Endothelial cell (in vitro differentiated cells): ENCODE results near the gene CAPZB. TPM values are rescaled to one million over a fixed set of nuclear protein-coding genes. Genes with fewer than 3 reads are reported as not detected.
A peak's percentile ranks its signal among the peaks of the same experiment; 100 is the strongest.

Experiments
- DNase-seq: peaks from one replicate; pipeline ENCODE4 v3.0.0; 2021; ENCODE audit warnings: low spot score
- H3K27ac Mint-ChIP-seq: one replicate; pipeline ENCODE4 v1.8.0; 2021; ENCODE audit warnings: mixed read lengths, inconsistent platforms; ENCODE audit not compliant: unreplicated experiment
- H3K27me3 Mint-ChIP-seq: one replicate; pipeline ENCODE4 v1.8.0; 2021; ENCODE audit warnings: mild to moderate bottlenecking, moderate library complexity, mixed read lengths, inconsistent platforms; ENCODE audit not compliant: unreplicated experiment
- H3K36me3 Mint-ChIP-seq: one replicate; pipeline ENCODE4 v1.8.0; 2021; ENCODE audit warnings: mild to moderate bottlenecking, low read depth, mixed read lengths, inconsistent platforms; ENCODE audit not compliant: unreplicated experiment
- H3K4me1 Mint-ChIP-seq: one replicate; pipeline ENCODE4 v1.8.0; 2021; ENCODE audit warnings: mild to moderate bottlenecking, mixed read lengths, inconsistent platforms; ENCODE audit not compliant: unreplicated experiment
- H3K4me3 Mint-ChIP-seq: one replicate; pipeline ENCODE4 v1.8.0; 2021; ENCODE audit warnings: mild to moderate bottlenecking, mixed read lengths, inconsistent platforms; ENCODE audit not compliant: unreplicated experiment
- H3K9me3 Mint-ChIP-seq: one replicate; pipeline ENCODE4 v1.8.0; 2021; ENCODE audit warnings: mixed read lengths, inconsistent platforms; ENCODE audit not compliant: unreplicated experiment
- CTCF ChIP-seq: fragments of 200-600 bp; sonication (generic); IDR thresholded peaks from one replicate; pipeline ENCODE4 v1.5.0; 2021; ENCODE audit warnings: antibody characterized with exemption; ENCODE audit not compliant: unreplicated experiment
- total RNA-seq: library from RNA; stranded (reverse); fragmentation: NEBNext Ultra II Directional; extraction: Animal tissue kit (Norgen Biotek cat#: 25700); gene quantifications from one replicate; pipeline ENCODE4 v1.2.1, GENCODE V29; 2021; ENCODE audit not compliant: unreplicated experiment

Gene CAPZB
- total RNA-seq, 1 donor from 2014 or later, result 414 TPM

DNA sequence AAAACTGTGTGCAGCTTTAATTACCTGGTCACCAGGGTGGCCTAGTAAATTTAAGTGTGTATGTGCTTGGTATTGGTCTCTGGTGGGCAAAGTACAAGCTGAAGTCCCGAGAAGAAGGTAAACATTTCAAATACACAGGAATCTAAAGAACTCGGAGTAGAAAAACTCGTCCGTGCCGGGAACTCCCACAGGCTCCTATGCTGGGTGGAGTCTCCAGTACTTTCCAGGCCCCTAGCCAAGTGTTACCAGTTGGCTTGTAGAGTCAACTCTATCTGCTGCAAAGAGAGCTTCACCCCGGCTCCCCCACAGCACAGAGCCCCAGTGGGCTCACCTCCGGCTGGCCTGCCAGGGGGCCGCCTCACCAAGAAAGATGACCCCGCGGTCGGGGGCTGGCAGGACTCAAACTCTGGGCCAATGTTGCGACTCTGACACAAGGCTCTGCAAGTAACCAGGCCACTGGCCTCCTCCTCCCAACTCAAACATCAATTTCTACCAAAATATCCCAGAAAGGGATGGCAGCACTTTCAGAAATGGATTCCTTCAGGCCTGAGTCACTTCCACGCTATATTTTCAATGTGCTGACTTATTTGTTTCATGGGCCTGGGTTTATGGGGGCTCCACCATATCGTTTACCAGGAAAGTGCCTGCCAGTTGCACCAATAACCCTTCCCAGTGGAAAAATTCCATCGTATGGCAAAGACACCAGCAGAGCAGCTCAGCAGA is 99.3 kb downstream of the CAPZB start:
- H3K27me3 Mint-ChIP-seq, result no peaks in the 10 kb centered on the region
- no peak overlapping the region for H3K27ac Mint-ChIP-seq
- peaks cover 14% of the 10 kb centered on the region for H3K4me1 Mint-ChIP-seq
- no peak for TF ChIP-seq CTCF
- no peaks in the 10 kb centered on the region for H3K9me3 Mint-ChIP-seq
- H3K36me3 Mint-ChIP-seq, result peaks cover 20% of the 10 kb centered on the region
- H3K4me3 Mint-ChIP-seq, result no peak overlapping the region
- no peak for DNase-seq

- Mint-ChIP-seq H3K27ac (no peak overlapping the region), H3K27me3 (no peaks in the 10 kb centered on the region), H3K9me3 (no peaks in the 10 kb centered on the region)
Observed at GRCh38 chr1:19385221-19385620, 100.1 kb downstream of the CAPZB start.

DNA sequence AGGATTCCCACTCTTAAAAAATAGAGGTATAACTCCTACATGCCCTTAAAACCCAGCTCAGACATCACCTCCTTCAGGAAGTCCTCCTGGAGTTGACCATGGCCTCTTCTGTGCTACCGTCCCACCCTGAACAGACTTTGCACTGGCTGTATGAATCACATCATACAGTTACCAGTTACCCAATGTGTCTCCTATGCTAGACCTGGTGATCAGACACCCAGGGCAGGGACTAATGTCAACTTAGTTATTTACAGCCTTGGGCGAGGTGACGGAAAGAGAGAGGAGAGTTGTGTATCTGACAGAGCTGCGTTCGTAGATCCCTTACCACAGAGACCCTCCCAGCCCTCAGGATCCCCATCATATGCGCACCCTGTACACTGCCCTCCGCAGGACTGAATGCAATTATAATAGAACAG is 100.6 kb downstream of the CAPZB start:
- Mint-ChIP-seq H3K4me1 (peaks cover 12% of the 10 kb centered on the region), H3K27me3 (no peaks in the 10 kb centered on the region), H3K9me3 (no peaks in the 10 kb centered on the region), H3K4me3 (peak overlapping the region; percentile 19), H3K36me3 (peaks cover 21% of the 10 kb centered on the region), H3K27ac (no peak overlapping the region)
- DNase-seq, result no peak
- TF ChIP-seq CTCF, result no peak

More at GRCh38 chr1:19385221-19385620, 100.1 kb downstream of the CAPZB start:
- no peak for TF ChIP-seq CTCF
- DNase-seq, result no peak
- peaks cover 14% of the 10 kb centered on the region for H3K4me1 Mint-ChIP-seq
- peaks cover 20% of the 10 kb centered on the region for H3K36me3 Mint-ChIP-seq
- H3K4me3 Mint-ChIP-seq, result peak overlapping the region; percentile 19

DNA sequence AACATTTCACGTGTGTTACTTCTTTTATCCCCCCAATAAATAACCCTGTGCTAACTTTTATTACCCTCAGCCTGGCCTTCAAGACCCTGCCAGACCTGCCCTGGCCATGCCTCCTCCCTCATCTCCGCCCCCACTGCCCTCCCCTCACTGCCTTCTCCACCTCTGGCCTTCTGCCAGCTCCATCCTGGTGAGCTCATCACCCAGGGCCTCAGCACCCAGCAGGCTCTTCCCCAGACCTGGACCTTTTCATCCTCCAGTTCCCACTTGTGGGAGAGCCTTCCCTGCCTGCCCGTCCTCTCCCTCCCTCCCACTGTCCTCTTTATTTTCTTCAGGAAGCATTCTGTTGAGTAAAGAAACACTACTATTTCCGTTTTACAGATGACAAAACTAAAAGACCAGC is 101.2 kb downstream of the CAPZB start:
- no peak for TF ChIP-seq CTCF
- H3K27me3 Mint-ChIP-seq, result peaks cover 3% of the 10 kb centered on the region
- peaks cover 25% of the 10 kb centered on the region for H3K36me3 Mint-ChIP-seq
- H3K9me3 Mint-ChIP-seq, result no peaks in the 10 kb centered on the region
- H3K27ac Mint-ChIP-seq, result peak overlapping the region; percentile 55
- no peak overlapping the region for H3K4me3 Mint-ChIP-seq
- DNase-seq, result no peak
- peaks cover 11% of the 10 kb centered on the region for H3K4me1 Mint-ChIP-seq

DNA sequence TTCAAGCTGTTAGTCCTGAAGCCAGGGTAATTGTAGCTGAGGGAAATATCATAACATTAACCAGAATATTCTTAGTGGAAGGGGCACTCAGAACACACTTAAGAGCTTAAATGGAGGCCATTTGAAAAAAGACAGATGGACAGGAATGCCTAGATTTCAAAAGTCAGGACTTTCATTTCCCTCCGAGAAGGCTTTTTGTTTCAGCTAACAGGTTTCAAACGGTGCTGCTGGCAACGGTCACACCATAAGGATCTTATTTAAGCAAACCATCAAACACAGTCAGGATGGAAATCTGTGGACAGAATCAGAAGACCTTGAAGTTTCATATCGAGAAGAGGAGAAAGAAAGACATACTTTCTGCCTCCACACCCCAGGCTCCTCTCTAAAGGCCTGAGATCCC is 103.1 kb downstream of the CAPZB start:
- no peaks in the 10 kb centered on the region for H3K9me3 Mint-ChIP-seq
- no peak for TF ChIP-seq CTCF
- H3K27ac Mint-ChIP-seq, result no peak overlapping the region
- H3K36me3 Mint-ChIP-seq, result peaks cover 35% of the 10 kb centered on the region
- DNase-seq, result no peak
- no peaks in the 10 kb centered on the region for H3K4me1 Mint-ChIP-seq
- H3K27me3 Mint-ChIP-seq, result peaks cover 3% of the 10 kb centered on the region
- no peak overlapping the region for H3K4me3 Mint-ChIP-seq
